HG03521 (cell line): ENCODE data around the gene UNC5A.

ENCODE experiments used
- ATAC-seq: cut with Tn5 transposase; IDR thresholded peaks from one replicate; pipeline ENCODE4 v1.9.1; 2021; ENCODE audit warnings: mild to moderate bottlenecking, moderate library complexity; ENCODE audit not compliant: unreplicated experiment

Gene UNC5A

GRCh38 chr5:176799488-176799887 is 10.9 kb upstream of the UNC5A start:
- ATAC-seq: no peak

DNA sequence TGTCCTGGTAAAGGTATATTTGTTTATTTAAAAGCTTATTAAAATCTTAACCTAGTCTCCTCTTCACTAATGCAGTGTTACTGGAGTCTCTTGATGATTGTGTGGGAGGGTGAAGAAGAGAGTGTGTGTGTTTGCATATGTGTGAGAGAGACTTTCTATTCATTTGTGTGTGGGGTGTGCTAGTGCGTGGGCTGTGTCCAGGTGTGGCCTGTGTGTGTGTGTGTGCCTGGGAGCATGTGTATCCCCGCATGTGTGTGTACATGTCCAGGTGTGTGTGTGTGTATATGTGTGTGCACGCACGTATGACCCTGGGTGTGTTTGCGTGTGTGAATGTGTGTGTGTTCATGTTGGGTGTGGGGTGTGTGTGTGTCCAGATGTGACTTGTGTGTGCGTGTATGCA is 10.3 kb upstream of the UNC5A start:
- ATAC-seq: no peak

- ATAC-seq: no peak
Observed at GRCh38 chr5:176802116-176802784, 8.1 kb upstream of the UNC5A start.

DNA sequence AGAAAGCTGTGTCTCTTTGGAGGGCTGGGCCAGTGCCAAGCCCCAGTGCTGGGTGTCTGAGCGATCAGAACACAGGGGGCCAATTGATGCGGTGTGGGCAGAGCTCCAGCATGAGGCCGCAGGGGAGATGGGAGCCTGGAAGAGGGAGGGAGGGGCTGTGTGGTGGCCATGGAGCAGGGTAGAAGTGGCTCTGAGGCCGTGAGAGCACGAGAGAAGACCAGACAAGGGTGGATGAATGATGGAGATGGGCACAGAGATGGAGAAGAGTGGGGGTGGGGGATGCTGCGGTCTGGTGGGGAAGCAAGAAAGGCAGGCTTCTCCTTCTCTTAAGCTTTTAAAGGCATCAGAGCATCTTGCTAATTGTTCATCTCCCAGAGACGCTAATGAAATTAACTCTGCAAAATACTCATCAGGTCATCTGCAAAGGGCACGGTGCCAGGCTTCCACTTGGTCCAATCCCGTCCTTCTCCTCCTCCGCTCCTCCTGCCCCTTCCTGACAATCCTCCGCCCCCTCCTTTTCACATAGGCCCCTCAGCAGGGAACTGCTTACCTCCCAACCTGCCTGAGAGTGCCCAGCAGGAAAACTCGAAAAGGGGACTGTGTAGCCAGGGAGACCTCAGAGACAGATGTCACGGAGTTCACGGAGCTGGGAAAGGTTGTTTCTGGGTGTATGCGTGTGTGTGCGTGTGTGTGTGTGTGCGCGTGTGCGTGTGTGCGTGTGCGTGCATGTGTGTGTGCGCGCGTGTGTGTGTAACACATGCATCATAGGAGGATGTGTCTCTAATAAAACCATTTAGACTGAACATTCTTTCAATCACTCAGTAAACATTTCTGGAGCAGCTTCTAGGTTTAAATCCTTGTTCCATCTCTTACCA is 7.1 kb upstream of the UNC5A start:
- ATAC-seq: no peak

- no peak for ATAC-seq
Observed at GRCh38 chr5:176803943-176804498, 6.3 kb upstream of the UNC5A start.

DNA sequence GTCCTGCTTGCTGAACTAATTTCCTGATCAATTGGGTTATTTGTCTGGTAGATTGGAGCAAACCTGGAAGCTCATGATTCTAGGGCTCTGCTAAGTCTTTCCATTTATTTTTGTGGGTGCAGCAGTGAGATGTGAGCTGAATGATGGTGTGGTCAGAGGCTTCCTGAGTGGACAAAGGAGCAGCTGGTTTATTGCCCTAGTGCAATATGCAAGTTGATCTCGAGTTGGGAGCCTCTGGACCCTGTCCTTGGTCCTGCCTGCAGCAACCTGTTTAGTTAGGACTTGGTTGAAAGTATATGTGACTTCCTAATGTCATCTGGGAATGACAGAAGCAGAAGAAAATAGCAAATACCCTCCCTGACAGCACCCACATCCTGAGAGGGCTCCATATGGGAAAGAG is 4.2 kb upstream of the UNC5A start:
- no peak for ATAC-seq

DNA sequence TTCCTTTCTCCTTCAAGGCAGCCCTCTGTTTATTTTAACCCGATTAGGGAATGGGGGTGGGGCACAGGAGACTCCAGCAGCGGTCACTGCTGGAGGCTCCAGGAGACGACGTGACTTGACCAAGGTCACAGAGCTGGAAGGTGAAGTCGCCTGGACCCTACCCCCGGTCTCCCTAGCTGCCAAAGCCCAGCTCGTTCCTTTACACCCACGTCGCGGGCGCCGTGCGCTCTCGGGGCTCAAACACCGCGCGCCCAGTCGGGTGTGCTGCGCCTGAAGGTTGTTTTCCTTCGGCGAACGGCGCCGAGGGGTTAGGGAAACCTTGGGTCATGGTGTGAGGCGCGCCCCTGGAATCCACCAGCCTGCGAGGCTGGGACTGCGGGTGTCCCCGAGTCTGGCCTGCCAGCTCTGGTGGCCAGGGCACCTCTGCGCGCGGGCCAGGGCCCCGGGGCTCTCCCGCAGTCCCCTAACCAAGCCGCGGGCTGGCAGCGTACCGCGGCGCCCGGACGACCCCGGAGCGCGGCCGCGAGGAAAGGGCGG is 747 bp upstream of the UNC5A start:
- no peak for ATAC-seq

DNA sequence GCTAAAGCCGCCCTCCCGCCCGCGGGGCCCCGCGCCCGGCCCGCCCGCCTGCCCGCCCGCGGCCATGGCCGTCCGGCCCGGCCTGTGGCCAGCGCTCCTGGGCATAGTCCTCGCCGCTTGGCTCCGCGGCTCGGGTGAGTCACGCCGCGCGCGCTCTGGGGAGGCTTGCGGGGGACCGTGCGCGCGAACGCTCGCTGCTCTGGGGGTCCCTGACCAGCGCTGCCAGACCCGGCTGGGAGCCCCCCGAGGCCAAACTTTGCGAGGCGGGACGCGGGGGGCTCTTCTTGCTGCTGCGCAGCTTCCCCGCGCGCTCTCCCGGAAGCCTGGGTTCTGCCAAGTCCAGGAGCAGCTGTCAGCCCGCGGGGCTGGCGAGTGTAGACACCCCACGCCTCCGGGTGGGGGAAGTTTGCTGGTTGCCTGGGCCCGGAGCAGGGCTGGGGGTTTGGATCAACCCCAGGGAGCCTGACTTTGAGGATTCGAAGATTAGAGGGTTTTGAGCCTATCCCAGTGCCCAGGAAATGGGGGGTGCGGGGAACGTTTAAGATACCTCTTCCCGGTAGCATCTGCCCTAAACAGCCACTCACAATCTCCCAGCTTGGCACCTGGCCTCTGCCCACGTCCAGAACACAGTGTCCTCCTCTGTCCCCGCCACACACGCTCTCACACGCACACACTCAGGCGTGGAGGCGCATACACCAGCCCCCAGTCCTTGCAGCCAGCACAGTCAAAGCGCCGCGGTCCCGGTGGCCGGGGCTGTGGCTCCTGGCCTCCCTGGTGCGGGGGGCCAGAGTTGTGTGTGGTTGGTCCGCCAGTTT is 535 bp downstream of the UNC5A start:
- no peak for ATAC-seq

- no peak for ATAC-seq
Observed at GRCh38 chr5:176812269-176813259, 2.2 kb downstream of the UNC5A start.

- no peak for ATAC-seq
Observed at GRCh38 chr5:176813587-176814312, 3.4 kb downstream of the UNC5A start.

DNA sequence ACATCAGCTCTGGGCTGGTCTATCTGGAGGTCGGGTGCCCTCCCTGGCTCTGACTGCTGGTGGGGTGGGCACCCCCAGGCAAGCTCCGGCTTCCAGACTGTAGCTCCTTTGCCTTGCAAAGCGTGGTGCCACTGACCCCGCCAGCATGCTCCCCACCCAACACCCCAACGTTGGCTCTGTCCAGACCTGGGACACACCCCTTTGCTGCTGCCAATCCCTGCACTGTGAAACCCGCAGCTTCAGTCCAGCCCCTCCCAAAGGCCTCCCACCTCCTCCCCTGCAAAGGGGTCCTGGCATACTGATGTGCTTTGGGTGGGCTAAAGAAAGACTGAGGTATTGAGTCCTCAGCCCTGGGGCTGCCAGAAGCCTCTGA is 3.9 kb downstream of the UNC5A start:
- no peak for ATAC-seq

- ATAC-seq: no peak
Observed at GRCh38 chr5:176814836-176815438, 4.6 kb downstream of the UNC5A start.

- no peak for ATAC-seq
Observed at GRCh38 chr5:176816043-176816745, 5.8 kb downstream of the UNC5A start.

DNA sequence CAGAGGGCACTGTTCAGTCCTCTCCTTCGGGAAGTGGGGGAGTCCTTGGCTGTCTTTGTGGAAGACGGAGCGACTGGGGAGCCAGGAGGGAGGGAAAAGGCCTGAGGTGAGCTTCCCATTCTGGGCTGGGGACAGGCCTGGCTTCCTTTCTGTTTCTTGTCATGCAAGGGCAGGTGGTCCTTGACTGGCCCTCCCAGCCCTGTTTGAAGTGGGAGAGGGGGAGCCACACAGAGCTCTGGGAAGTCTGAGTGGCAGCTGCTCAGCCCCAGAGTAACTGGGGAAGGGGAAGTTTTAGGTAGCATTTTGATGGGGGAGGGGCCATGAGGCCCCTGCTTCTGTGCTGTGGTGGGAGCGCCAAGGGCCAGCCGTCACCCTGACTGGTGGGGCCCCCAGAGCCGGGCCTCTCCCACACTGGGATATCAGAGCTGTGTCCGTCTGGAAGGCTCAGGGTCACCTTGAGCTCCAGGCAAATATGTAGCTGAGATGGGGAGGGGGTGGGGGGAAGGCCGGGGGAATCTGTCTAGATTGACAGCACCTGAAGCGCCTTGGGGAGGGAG is 6.5 kb downstream of the UNC5A start:
- no peak for ATAC-seq

DNA sequence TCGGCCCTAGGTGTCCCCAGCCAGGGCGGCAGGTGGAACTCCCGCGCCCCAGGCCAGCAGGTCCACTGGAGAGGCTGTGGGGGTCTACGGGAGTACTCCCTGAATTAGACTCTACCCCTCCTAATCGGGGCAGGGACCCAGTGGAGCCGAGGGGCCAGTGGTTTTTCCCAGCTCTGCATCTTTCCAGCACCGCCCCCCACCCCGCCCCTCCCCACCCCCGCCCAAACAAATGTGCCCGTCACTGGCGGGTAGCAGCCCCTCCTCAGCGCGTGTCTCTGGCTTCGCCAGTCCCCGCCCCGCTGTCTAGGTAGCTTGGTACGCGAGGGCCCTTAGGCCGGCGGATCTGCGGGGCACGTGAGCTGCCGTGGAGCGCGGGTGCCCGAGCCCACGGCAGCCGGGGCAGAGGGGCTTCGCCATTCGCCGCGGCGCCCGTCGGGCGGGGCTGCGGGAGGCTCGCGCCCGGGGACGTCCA is 7.0 kb downstream of the UNC5A start:
- no peak for ATAC-seq

DNA sequence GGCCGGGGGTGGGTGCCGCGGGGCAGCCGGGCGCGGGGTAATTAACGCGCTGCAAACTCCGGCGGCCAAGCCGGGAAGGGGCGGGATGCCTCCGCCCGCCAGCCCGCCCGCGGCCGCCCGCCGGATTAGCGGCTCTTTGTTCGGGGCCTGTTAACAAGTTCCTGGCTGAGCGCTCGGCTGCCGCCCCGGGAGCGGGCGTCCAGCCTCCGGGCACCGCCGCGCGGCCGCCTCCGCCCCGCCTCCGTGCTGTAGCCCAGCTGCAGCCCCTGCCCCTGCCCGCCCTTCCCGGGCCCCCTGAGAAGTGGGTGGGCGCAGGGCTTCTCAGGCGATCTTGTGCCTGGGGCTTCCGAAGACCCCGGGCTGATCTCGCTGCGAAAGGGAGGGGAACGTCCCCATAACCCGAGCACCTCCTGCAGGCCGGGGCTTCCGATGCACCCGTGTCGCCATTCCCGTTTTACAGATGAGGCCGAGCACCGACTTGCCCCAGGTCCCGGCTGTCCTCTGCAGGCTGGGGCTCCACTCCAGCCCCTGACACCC is 7.5 kb downstream of the UNC5A start:
- ATAC-seq: peak; percentile 19

DNA sequence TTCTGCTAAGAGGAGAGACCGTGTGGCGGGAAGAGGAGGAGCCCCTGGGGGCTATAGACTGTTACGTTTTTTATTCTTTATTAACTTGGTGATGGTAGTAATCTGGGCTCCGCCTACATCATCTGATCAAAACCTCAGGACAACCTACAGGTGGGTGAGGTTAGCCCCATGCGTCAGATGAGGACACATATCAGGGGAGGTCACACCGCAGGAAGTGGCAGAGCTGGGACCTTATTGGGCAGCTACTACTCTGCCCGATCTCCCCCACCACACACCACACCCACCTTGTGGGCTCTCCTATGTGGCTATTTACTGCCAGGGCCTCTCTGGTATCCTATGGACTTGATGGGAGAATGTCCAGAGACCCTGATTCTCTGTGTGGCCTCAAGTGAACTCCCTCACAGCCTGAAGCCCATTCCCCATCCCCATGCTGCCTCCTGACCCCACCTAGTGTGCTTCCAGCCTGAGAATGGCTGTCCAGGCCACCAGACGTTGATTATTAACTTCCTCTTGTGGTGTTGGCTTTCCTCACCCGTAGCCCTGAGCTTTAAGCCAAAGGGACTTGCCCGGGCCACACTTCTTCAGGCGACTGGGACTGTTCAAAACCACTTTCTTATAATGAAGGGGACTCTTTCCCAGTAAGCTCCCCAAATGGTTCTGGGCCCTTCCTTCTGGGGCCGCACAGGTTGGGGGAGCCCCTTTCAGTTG is 8.2 kb downstream of the UNC5A start:
- peak; percentile 45 for ATAC-seq
